ENCODE results near the gene APBA2. TPM values are rescaled to one million over a fixed set of nuclear protein-coding genes. Genes with fewer than 3 reads are reported as not detected.
"Not testable (repeated sequence)": the region's sequence is repeated elsewhere in the genome, so short reads cannot be mapped to it uniquely, and the experiment has no call there.

APBA2 gene
- total RNA-seq, result 1 to 10 TPM; 2.7 to 4.0 TPM
- long read RNA-seq, donor 1, partial matches to known transcripts, result 0 of 3 reads
- long read RNA-seq, donor 1, other reads (novel, unspliced or antisense), result 3 of 3 reads
- long read RNA-seq, donor 2, partial matches to known transcripts, result 4 of 8 reads
- long read RNA-seq, donor 2, other reads (novel, unspliced or antisense), result 4 of 8 reads

GRCh38 chr15:28885630-28886430, at the start of gene APBA2:
APBA2 (plus strand) TSS chr15:28885974; CDS start chr15:29053885, 167,911 bp downstream.
- no peak for DNase-seq (ENCODE audit: low spot score)
- intact Hi-C loops (cut with DNase I), result no loop called here

- intact Hi-C loops (cut with DNase I); DNase-seq (ENCODE audit: low spot score): not testable (repeated sequence)
Measured at GRCh38 chr15:28840285-28840684, 45.5 kb upstream of the APBA2 start.

GRCh38 chr15:28842210-28842609, 43.6 kb upstream of the APBA2 start:
- intact Hi-C loops (cut with DNase I); DNase-seq (ENCODE audit: low spot score): not testable (repeated sequence)

GRCh38 chr15:28843520-28843919, 42.3 kb upstream of the APBA2 start:
- DNase-seq (ENCODE audit: low spot score); intact Hi-C loops (cut with DNase I): not testable (repeated sequence)

- intact Hi-C loops (cut with DNase I), result not testable (repeated sequence)
Measured at GRCh38 chr15:28844147-28844546, 41.6 kb upstream of the APBA2 start.

GRCh38 chr15:28847247-28847646, 38.5 kb upstream of the APBA2 start:
- intact Hi-C loops (cut with DNase I), result not testable (repeated sequence)

More at GRCh38 chr15:28844147-28844546, 41.6 kb upstream of the APBA2 start:
- not testable (repeated sequence) for DNase-seq (ENCODE audit: low spot score)

GRCh38 chr15:28847959-28848358, 37.8 kb upstream of the APBA2 start:
- DNase-seq (ENCODE audit: low spot score); intact Hi-C loops (cut with DNase I): not testable (repeated sequence)

More at GRCh38 chr15:28847247-28847646, 38.5 kb upstream of the APBA2 start:
- not testable (repeated sequence) for DNase-seq (ENCODE audit: low spot score)

GRCh38 chr15:28848521-28848920, 37.3 kb upstream of the APBA2 start, which contains the start of gene GOLGA6L7:
GOLGA6L7 (minus strand) TSS chr15:28848644; CDS start chr15:28848549, 95 bp downstream.
- DNase-seq (ENCODE audit: low spot score); intact Hi-C loops (cut with DNase I): not testable (repeated sequence)

GRCh38 chr15:28849271-28849670, 36.5 kb upstream of the APBA2 start:
- DNase-seq (ENCODE audit: low spot score); intact Hi-C loops (cut with DNase I): not testable (repeated sequence)

- DNase-seq (ENCODE audit: low spot score); intact Hi-C loops (cut with DNase I): not testable (repeated sequence)
Measured at GRCh38 chr15:28849766-28850165, 36.0 kb upstream of the APBA2 start.

GRCh38 chr15:28853654-28854053, 32.1 kb upstream of the APBA2 start:
- DNase-seq (ENCODE audit: low spot score); intact Hi-C loops (cut with DNase I): not testable (repeated sequence)

- intact Hi-C loops (cut with DNase I); DNase-seq (ENCODE audit: low spot score): not testable (repeated sequence)
Measured at GRCh38 chr15:28854578-28854977, 31.2 kb upstream of the APBA2 start.

- no peak for DNase-seq (ENCODE audit: low spot score)
- intact Hi-C loops (cut with DNase I), result no loop called here
Measured at GRCh38 chr15:28861031-28861534, 24.7 kb upstream of the APBA2 start.

GRCh38 chr15:28861589-28862293, 24.0 kb upstream of the APBA2 start:
- DNase-seq (ENCODE audit: low spot score), result not testable (repeated sequence)

GRCh38 chr15:28868744-28869345, 16.9 kb upstream of the APBA2 start:
- intact Hi-C loops (cut with DNase I), result no loop called here
- no peak for DNase-seq (ENCODE audit: low spot score)

More at GRCh38 chr15:28861589-28862293, 24.0 kb upstream of the APBA2 start:
- intact Hi-C loops (cut with DNase I), result not testable (repeated sequence)

GRCh38 chr15:28871168-28871567, 14.6 kb upstream of the APBA2 start:
- intact Hi-C loops (cut with DNase I), result no loop called here
- DNase-seq (ENCODE audit: low spot score), result no peak

GRCh38 chr15:28873006-28873405, 12.8 kb upstream of the APBA2 start:
- intact Hi-C loops (cut with DNase I), result no loop called here
- peak; percentile 58 for DNase-seq (ENCODE audit: low spot score)

- intact Hi-C loops (cut with DNase I), result no loop called here
- peak; percentile 61 for DNase-seq (ENCODE audit: low spot score)
Measured at GRCh38 chr15:28873585-28874190, 12.1 kb upstream of the APBA2 start.

Measured in posterior vena cava (tissue), 2 donors.